ENCODE measurements around the gene TPPP.

DNA sequence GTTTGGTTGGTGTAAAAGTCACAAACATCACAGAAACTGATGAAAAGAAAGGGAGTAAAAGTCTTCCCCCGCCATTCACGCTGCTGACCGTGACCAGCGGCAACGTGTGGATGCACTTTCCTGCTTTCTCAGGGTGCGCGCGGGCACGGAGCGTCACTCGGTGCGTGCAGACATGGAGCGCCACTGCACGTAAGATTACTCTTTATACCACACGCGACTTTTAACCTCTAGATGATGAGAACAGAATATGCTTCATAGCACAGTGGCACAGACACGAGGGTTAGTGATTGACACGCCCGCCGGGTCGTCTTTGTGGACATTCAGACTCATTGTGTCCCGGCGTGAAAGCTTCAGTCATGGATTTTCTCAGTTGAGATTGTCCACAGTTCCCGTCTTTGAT lies 65.3 kb downstream of the TPPP start:
- TF ChIP-seq EZH2 (IDR thresholded peaks at IDR 0.05; ENCODE audit: low read length) (no peak), CTCF (optimal IDR thresholded peaks at IDR 0.05 in 1 of 3, IDR thresholded peaks at IDR 0.05 in 1 of 3, conservative IDR thresholded peaks at IDR 0.05 in 1 of 3; ENCODE audit: extremely low read depth in 1 of 3, insufficient read depth in 2 of 3, low read length in 3 of 3) (no peak)

Measured in keratinocyte (primary cell).